T-cell (primary cell): ENCODE results near the gene C10orf67. TPM values are rescaled to one million over a fixed set of nuclear protein-coding genes. Genes with fewer than 3 reads are reported as not detected.

Experiments used
- ATAC-seq, 4 experiments: fragments of 200-7000 bp in 3 of 4; fragments of 150-1000 bp in 1 of 4; cut with Tn5 transposase; replicated peaks in 1 of 4; 1 replicate in 3 of 4; 2 replicates in 1 of 4; pipeline ENCODE4 v1.10.0; 2021; ENCODE audit warnings: moderate library complexity in 3 of 4, mild to moderate bottlenecking in 2 of 4, moderate number of reproducible peaks in 1 of 4
- CTCF ChIA-PET, 2 donors: fragments of 300-600 bp; sonication (Branson Sonifier 250); formaldehyde crosslinking; loops; one replicate each; lab custom pipeline; 2022; ENCODE audit warnings: antibody characterized with exemption in 2 of 2; lab: Charles Lee
- POLR2A ChIA-PET, 2 donors: fragments of 300-600 bp; sonication (Branson Sonifier 250); formaldehyde crosslinking; loops; one replicate each; lab custom pipeline; 2022; ENCODE audit warnings: antibody characterized with exemption in 2 of 2; lab: Charles Lee
- DNase-seq, 35 experiments: peaks; one replicate each; pipeline versions ENCODE4 v3.0.0 to v3.0.0-alpha.2; 2013 to 2023
- H3K27ac ChIP-seq: one replicate; pipeline ENCODE4 v1.5.1; 2013; ENCODE audit warnings: low read length
- H3K27me3 ChIP-seq, 2 experiments: replicated peaks in 1 of 2; 1 replicate in 1 of 2; 2 replicates in 1 of 2; pipeline versions ENCODE4 v1.6.1 to v1.7.0; 2013; ENCODE audit warnings: low read length in 1 of 2, mixed read lengths in 1 of 2; ENCODE audit not compliant: control insufficient read depth in 2 of 2, insufficient read depth in 2 of 2; ENCODE audit errors: extremely low read depth in 1 of 2
- H3K36me3 ChIP-seq, 2 donors: 1 replicate in 1 of 2; 2 replicates in 1 of 2; pipeline versions ENCODE4 v1.6.1 to v1.7.0; 2013; ENCODE audit warnings: low read length in 1 of 2; ENCODE audit not compliant: control insufficient read depth in 2 of 2, insufficient read depth in 1 of 2; ENCODE audit errors: extremely low read depth in 1 of 2
- H3K4me1 ChIP-seq, 2 experiments: 1 replicate in 1 of 2; 2 replicates in 1 of 2; pipeline versions ENCODE4 v1.6.1 to v1.7.0; 2013; ENCODE audit warnings: low read length in 2 of 2, mixed read lengths in 1 of 2; ENCODE audit not compliant: insufficient read depth in 2 of 2, control insufficient read depth in 1 of 2; ENCODE audit errors: extremely low read depth in 1 of 2
- H3K4me3 ChIP-seq, 2 donors: 1 replicate in 1 of 2; 2 replicates in 1 of 2; pipeline versions ENCODE4 v1.5.1 to v1.7.0; 2013; ENCODE audit warnings: mild to moderate bottlenecking in 2 of 2, low read length in 1 of 2, moderate library complexity in 1 of 2; ENCODE audit not compliant: control insufficient read depth in 1 of 2; ENCODE audit errors: extremely low read depth in 1 of 2
- H3K9me3 ChIP-seq: 2 replicates; pipeline ENCODE4 v1.7.0; 2013
- H3K27ac Mint-ChIP-seq, 2 donors: one replicate each; pipeline ENCODE4 v1.8.0; 2020 to 2021; ENCODE audit warnings: mild to moderate bottlenecking in 2 of 2, mixed read lengths in 2 of 2
- H3K27me3 Mint-ChIP-seq, 2 donors: one replicate each; pipeline ENCODE4 v1.8.0; 2021 to 2022; ENCODE audit warnings: mixed read lengths in 2 of 2
- H3K36me3 Mint-ChIP-seq: one replicate; pipeline ENCODE4 v1.8.0; 2021; ENCODE audit warnings: mixed read lengths
- H3K4me1 Mint-ChIP-seq, 3 donors: one replicate each; pipeline ENCODE4 v1.8.0; 2020 to 2022; ENCODE audit warnings: mixed read lengths in 3 of 3, mild to moderate bottlenecking in 1 of 3
- H3K4me3 Mint-ChIP-seq, 3 donors: one replicate each; pipeline ENCODE4 v1.8.0; 2020 to 2022; ENCODE audit warnings: mild to moderate bottlenecking in 3 of 3, mixed read lengths in 3 of 3, moderate library complexity in 3 of 3
- H3K9me3 Mint-ChIP-seq, 3 donors: one replicate each; pipeline ENCODE4 v1.8.0; 2020 to 2022; ENCODE audit warnings: mixed read lengths in 3 of 3
- WGBS: methylation state at CpG from one replicate; pipeline ENCODE4 v1.1.5; 2013; ENCODE audit warnings: missing lambda C conversion rate; ENCODE audit not compliant: insufficient coverage; 5-methylcytosine and 5-hydroxymethylcytosine counted together
- total RNA-seq, 35 experiments: library from RNA in 6 of 35; stranded (reverse) in 6 of 35; fragments of 120-200 nt in 1 of 35; gene quantifications; one replicate each; pipeline versions ENCODE4 v1.2.1 to v1.2.4 and lab custom pipeline; 2013 to 2026

C10orf67 gene
- total RNA-seq, 5 donors from 2014 or later (not counting 1 experiment from before 2014, with no cell fraction given), result 0.13 TPM; not detected in 4

DNA sequence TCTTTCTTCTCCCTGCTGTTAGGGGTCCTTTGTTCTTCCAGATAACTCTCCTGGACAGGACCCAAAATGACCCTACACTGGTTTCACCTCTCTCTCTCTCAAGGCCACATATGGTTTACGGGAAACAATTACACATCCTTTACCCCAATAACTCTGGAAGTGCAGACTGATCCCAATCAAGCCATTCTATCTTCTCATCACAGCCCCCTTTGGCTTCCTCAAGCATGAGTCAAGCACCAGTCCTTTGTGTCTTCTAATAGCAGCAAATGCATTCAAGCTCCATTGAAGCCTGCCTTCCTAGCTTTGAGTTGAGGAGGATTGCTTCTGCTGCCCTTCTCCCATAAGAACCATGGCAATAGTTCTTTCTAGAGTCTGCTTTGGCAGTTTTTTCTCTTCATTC lies 20.2 kb downstream of the C10orf67 start:
- H3K4me3 Mint-ChIP-seq, result no peak overlapping the region
- H3K9me3 ChIP-seq, result no peaks in the 10 kb centered on the region
- DNase-seq (no peak), ATAC-seq (no peak)
- H3K4me1 Mint-ChIP-seq, result no peaks in the 10 kb centered on the region
- peaks cover 0 to 8% of the 10 kb centered on the region in 2 experiments for H3K27me3 ChIP-seq
- ChIA-PET POLR2A (no interaction called here), CTCF (interaction anchor here (0.5 to 1.6 kb wide), 4 partner anchors 10 to 204 kb away, joined by 3 to 6 read pairs (median 4); no protein-coding TSS in a partner anchor)
- no peak overlapping the region for H3K27ac Mint-ChIP-seq
- H3K4me1 ChIP-seq, result no peaks in the 10 kb centered on the region
- H3K9me3 Mint-ChIP-seq, result no peaks in the 10 kb centered on the region
- H3K4me3 ChIP-seq, result no peak overlapping the region
- 93% methylated on average over 1 of the region's 1 CpG for WGBS
- no peaks in the 10 kb centered on the region for H3K36me3 Mint-ChIP-seq
- peaks cover 4 to 6% of the 10 kb centered on the region in 2 donors for H3K27me3 Mint-ChIP-seq
- no peaks in the 10 kb centered on the region for H3K36me3 ChIP-seq
- no peak overlapping the region for H3K27ac ChIP-seq

DNA sequence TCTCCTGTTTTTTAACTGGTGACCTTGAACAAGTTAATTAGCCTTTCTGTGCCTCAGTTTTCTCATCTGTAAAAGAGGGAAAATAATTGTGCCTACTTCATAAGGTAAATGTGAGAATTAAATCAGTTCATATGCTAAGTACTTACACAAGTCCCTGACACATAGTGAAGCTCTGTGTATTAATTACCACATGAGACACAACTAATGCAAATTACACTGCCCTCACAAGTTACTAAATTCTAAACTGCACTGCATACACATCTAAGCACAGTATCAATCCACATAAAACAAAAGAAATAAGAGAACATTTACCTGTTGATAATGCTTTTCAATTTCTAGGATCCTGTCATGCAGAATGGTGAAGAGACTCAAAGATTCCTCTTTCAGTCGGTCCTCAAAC lies 22.5 kb downstream of the C10orf67 start:
- Histone ChIP-seq H3K27me3 (peaks cover 0 to 5% of the 10 kb centered on the region in 2 experiments), H3K27ac (no peak overlapping the region), H3K9me3 (no peaks in the 10 kb centered on the region), H3K36me3 (no peaks in the 10 kb centered on the region), H3K4me3 (no peak overlapping the region), H3K4me1 (no peaks in the 10 kb centered on the region)
- no peak for ATAC-seq
- peaks cover 4 to 6% of the 10 kb centered on the region in 2 donors for H3K27me3 Mint-ChIP-seq
- no peaks in the 10 kb centered on the region for H3K9me3 Mint-ChIP-seq
- CTCF ChIA-PET, result interaction anchor here in 1 of 2 donors (1.0 to 1.1 kb wide), 2 partner anchors 9 to 220 kb away, joined by 3 read pairs; no protein-coding TSS in a partner anchor
- H3K4me1 Mint-ChIP-seq, result no peaks in the 10 kb centered on the region
- POLR2A ChIA-PET, result no interaction called here
- no CpG with 5 or more reads among the region's 1 CpG for WGBS
- H3K4me3 Mint-ChIP-seq, result no peak overlapping the region
- no peak for DNase-seq
- H3K27ac Mint-ChIP-seq, result no peak overlapping the region
- no peaks in the 10 kb centered on the region for H3K36me3 Mint-ChIP-seq

DNA sequence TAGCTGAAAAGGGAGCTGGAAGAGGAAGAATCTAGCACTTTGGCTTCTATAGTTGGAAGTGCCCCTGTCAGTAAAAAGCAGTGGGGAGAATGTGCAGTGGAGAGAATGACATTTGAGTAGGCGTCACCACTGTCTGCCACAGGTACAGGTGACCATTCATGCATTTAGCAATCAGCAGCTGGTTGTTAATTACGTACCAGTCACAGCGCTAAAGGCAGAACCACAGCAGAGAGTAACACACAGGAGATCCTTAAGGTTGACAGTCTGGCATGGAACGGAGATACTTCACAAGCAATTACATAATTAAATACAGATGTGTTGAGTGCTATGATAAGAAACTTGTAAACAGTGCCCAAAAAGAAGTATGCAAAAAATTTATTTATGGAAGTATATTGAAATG lies 24.8 kb downstream of the C10orf67 start:
- Mint-ChIP-seq H3K4me3 (no peak overlapping the region), H3K4me1 (peaks cover 0 to 1% (median 0%) of the 10 kb centered on the region in 3 donors), H3K36me3 (no peaks in the 10 kb centered on the region), H3K27ac (no peak overlapping the region), H3K9me3 (no peaks in the 10 kb centered on the region), H3K27me3 (no peaks in the 10 kb centered on the region)
- DNase-seq, result no peak
- WGBS, result no CpG with 5 or more reads among the region's 4 CpGs
- Histone ChIP-seq H3K4me3 (no peak overlapping the region), H3K9me3 (no peaks in the 10 kb centered on the region), H3K27ac (no peak overlapping the region), H3K27me3 (peaks cover 0 to 14% of the 10 kb centered on the region in 2 experiments), H3K36me3 (no peaks in the 10 kb centered on the region), H3K4me1 (no peaks in the 10 kb centered on the region)
- no peak for ATAC-seq
- ChIA-PET CTCF (no interaction called here), POLR2A (no interaction called here)

DNA sequence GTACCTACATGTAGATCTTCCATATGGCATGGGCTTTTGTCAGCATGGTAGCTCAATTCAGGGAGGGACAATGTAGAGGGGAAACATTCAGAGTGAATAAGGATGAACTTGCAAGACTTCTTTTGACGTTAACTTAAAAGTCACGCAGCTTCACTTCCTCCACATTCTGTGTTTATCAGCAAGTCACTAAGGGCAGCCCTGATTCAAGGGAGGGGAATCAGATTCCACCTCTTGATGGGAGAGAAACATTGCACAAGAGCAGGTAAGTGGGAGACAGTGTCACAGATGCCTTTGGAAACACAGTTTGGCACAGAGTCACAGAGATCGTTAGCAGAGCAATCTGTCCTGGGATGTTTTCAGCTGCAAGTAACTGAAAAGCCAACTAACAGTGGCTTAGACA lies 26.2 kb downstream of the C10orf67 start:
- no peaks in the 10 kb centered on the region for H3K4me1 ChIP-seq
- Mint-ChIP-seq H3K4me1 (peaks cover 0 to 3% (median 0%) of the 10 kb centered on the region in 3 donors), H3K9me3 (no peaks in the 10 kb centered on the region), H3K27ac (no peak overlapping the region), H3K36me3 (no peaks in the 10 kb centered on the region), H3K4me3 (no peak overlapping the region), H3K27me3 (peaks cover 2 to 4% of the 10 kb centered on the region in 2 donors)
- ATAC-seq, result no peak
- no peak overlapping the region for H3K4me3 ChIP-seq
- WGBS, result 71% methylated on average over 1 of the region's 3 CpGs
- H3K27ac ChIP-seq, result no peak overlapping the region
- no peak for DNase-seq
- H3K27me3 ChIP-seq, result peaks cover 0 to 11% of the 10 kb centered on the region in 2 experiments
- POLR2A ChIA-PET, result no interaction called here
- CTCF ChIA-PET, result interaction anchor here in 1 of 2 donors (4.1 kb wide), 1 partner anchor 210 kb away, joined by 33 read pairs; no protein-coding TSS in a partner anchor
- H3K9me3 ChIP-seq, result no peaks in the 10 kb centered on the region
- H3K36me3 ChIP-seq, result no peaks in the 10 kb centered on the region

DNA sequence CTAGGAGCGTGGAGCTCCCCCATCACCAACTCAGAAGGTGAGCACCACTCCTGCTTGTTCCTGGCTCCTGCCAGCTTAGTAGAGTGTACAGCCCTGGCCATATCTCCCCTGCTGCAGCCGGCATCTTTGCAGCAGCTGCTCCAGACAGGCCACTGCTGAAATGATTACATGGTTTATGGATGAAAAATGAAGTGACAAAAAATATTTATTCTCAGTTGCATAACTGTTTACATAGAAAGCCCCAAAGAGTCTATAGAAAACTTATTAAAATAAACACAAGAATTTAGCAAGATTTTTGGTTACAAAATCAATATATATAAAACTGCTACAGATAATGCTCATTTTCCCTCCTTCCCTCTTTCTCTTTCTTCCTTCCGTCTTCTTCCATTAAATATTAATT lies 27.2 kb downstream of the C10orf67 start:
- WGBS, result no CpG with 5 or more reads among the region's 3 CpGs
- Mint-ChIP-seq H3K9me3 (no peaks in the 10 kb centered on the region), H3K27me3 (peaks cover 2 to 5% of the 10 kb centered on the region in 2 donors), H3K4me3 (no peak overlapping the region), H3K27ac (no peak overlapping the region), H3K4me1 (peaks cover 0 to 3% (median 0%) of the 10 kb centered on the region in 3 donors), H3K36me3 (no peaks in the 10 kb centered on the region)
- no peak overlapping the region for H3K4me3 ChIP-seq
- no peak for ATAC-seq
- POLR2A ChIA-PET, result no interaction called here
- no peaks in the 10 kb centered on the region for H3K9me3 ChIP-seq
- H3K27ac ChIP-seq, result no peak overlapping the region
- no peaks in the 10 kb centered on the region for H3K4me1 ChIP-seq
- CTCF ChIA-PET, result interaction anchor here in 1 of 2 donors (1.4 to 4.1 kb wide), 2 partner anchors 211 to 340 kb away, joined by 4 to 33 read pairs; no protein-coding TSS in a partner anchor
- no peak for DNase-seq
- peaks cover 0 to 11% of the 10 kb centered on the region in 2 experiments for H3K27me3 ChIP-seq
- no peaks in the 10 kb centered on the region for H3K36me3 ChIP-seq

- Histone ChIP-seq H3K4me3 (no peak overlapping the region), H3K4me1 (no peaks in the 10 kb centered on the region), H3K27ac (no peak overlapping the region), H3K27me3 (peaks cover 0 to 11% of the 10 kb centered on the region in 2 experiments), H3K36me3 (no peaks in the 10 kb centered on the region), H3K9me3 (no peaks in the 10 kb centered on the region)
- POLR2A ChIA-PET, result no interaction called here
- H3K4me3 Mint-ChIP-seq, result no peak overlapping the region
- CTCF ChIA-PET, result interaction anchor here (0.5 to 4.1 kb wide), 9 partner anchors 10 to 382 kb away, joined by 3 to 33 read pairs (median 3); no protein-coding TSS in a partner anchor
- DNase-seq (no peak), ATAC-seq (no peak)
- H3K36me3 Mint-ChIP-seq, result no peaks in the 10 kb centered on the region
- WGBS, result 100% methylated on average over 2 of the region's 6 CpGs
- H3K27me3 Mint-ChIP-seq, result peaks cover 2 to 5% of the 10 kb centered on the region in 2 donors
- no peak overlapping the region for H3K27ac Mint-ChIP-seq
- no peaks in the 10 kb centered on the region for H3K9me3 Mint-ChIP-seq
- peaks cover 0 to 3% (median 0%) of the 10 kb centered on the region in 3 donors for H3K4me1 Mint-ChIP-seq
Measured at GRCh38 chr10:23316406-23316805, 28.2 kb downstream of the C10orf67 start.
